Parathyroid adenoma (tissue), 2 donors: ENCODE measurements around the gene CAMKMT.

Experiments
- H2AFZ ChIP-seq: fragments of 300-600 bp; sonication (generic); one replicate; pipeline ENCODE4 v1.7.0; 2017; ENCODE audit warnings: antibody characterized with exemption, mild to moderate bottlenecking
- H3K27ac ChIP-seq: fragments of 300-600 bp; sonication (generic); one replicate; pipeline ENCODE4 v1.7.0; 2017
- H3K27me3 ChIP-seq: fragments of 300-600 bp; sonication (generic); one replicate; pipeline ENCODE4 v1.7.0; 2017; ENCODE audit warnings: low read length; ENCODE audit not compliant: control insufficient read depth, insufficient read depth
- H3K36me3 ChIP-seq: fragments of 300-600 bp; sonication (generic); one replicate; pipeline ENCODE4 v1.7.0; 2017; ENCODE audit warnings: low read length; ENCODE audit not compliant: control insufficient read depth, insufficient read depth
- H3K4me1 ChIP-seq: fragments of 300-600 bp; sonication (generic); one replicate; pipeline ENCODE4 v1.7.0; 2017; ENCODE audit warnings: control low read depth
- H3K4me2 ChIP-seq: fragments of 300-600 bp; sonication (generic); one replicate; pipeline ENCODE4 v1.7.0; 2017; ENCODE audit warnings: low read length
- H3K4me3 ChIP-seq: fragments of 300-600 bp; sonication (generic); one replicate; pipeline ENCODE4 v1.7.0; 2017; ENCODE audit warnings: low read depth, low read length
- H3K79me2 ChIP-seq: fragments of 300-600 bp; sonication (generic); one replicate; pipeline ENCODE4 v1.7.0; 2017; ENCODE audit warnings: control low read depth
- H3K9ac ChIP-seq: fragments of 300-600 bp; sonication (generic); one replicate; pipeline ENCODE4 v1.7.0; 2017; ENCODE audit warnings: mild to moderate bottlenecking
- H3K9me3 ChIP-seq: fragments of 300-600 bp; sonication (generic); one replicate; pipeline ENCODE4 v1.7.0; 2017; ENCODE audit warnings: low read length; ENCODE audit not compliant: control insufficient read depth
- CTCF ChIP-seq: fragments of 300-600 bp; sonication (generic); IDR thresholded peaks from one replicate; pipeline ENCODE4 v1.7.0; 2017; ENCODE audit warnings: antibody characterized with exemption, mild to moderate bottlenecking
- donor health status: primary hyperparathyroidism.

Gene CAMKMT

DNA sequence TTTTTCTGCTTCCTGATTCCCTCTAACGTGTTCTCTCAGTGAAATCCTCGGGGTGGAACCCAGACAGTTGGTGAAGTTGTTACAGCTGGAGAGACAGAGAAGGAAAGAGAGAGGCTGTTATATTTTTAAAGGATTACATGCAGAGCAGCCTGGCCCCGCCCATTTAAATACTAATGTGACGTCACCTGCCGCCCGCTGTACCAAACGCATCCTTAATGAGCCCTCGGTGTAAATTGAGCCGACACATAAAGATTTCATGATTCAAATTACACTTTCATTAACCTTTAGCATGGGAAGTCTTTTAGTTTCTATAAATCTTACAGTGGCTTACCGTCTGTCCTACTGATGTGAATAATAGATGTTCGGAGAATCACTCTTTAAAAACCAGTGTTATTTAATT is 415.8 kb downstream of the CAMKMT start:
- no peaks in the 10 kb centered on the region for H3K9me3 ChIP-seq
- H3K4me1 ChIP-seq = peaks cover 3% of the 10 kb centered on the region
- no peak overlapping the region for H3K4me3 ChIP-seq
- no peaks in the 10 kb centered on the region for H3K79me2 ChIP-seq
- TF ChIP-seq CTCF = no peak
- no peak overlapping the region for H3K9ac ChIP-seq
- H3K27me3 ChIP-seq = no peaks in the 10 kb centered on the region
- H3K27ac ChIP-seq = no peak overlapping the region
- H3K36me3 ChIP-seq = no peaks in the 10 kb centered on the region
- H3K4me2 ChIP-seq = no peak overlapping the region
- H2AFZ ChIP-seq = no peak overlapping the region

- no peaks in the 10 kb centered on the region for H3K27me3 ChIP-seq
Measured at GRCh38 chr2:44778221-44778654, 416.5 kb downstream of the CAMKMT start.

GRCh38 chr2:44778671-44779476 is 417.1 kb downstream of the CAMKMT start:
- Histone ChIP-seq H3K4me3 (no peak overlapping the region), H3K79me2 (no peaks in the 10 kb centered on the region), H3K27me3 (no peaks in the 10 kb centered on the region), H2AFZ (no peak overlapping the region), H3K9ac (no peak overlapping the region), H3K36me3 (no peaks in the 10 kb centered on the region), H3K4me1 (peaks cover 3% of the 10 kb centered on the region), H3K27ac (no peak overlapping the region), H3K4me2 (no peak overlapping the region), H3K9me3 (no peaks in the 10 kb centered on the region)
- no peak for TF ChIP-seq CTCF

More at GRCh38 chr2:44778221-44778654, 416.5 kb downstream of the CAMKMT start:
- no peak overlapping the region for H3K27ac ChIP-seq
- no peaks in the 10 kb centered on the region for H3K79me2 ChIP-seq
- peaks cover 3% of the 10 kb centered on the region for H3K4me1 ChIP-seq
- no peak for TF ChIP-seq CTCF
- H3K9ac ChIP-seq = no peak overlapping the region
- no peaks in the 10 kb centered on the region for H3K36me3 ChIP-seq
- H3K4me2 ChIP-seq = no peak overlapping the region
- H3K9me3 ChIP-seq = no peaks in the 10 kb centered on the region
- H2AFZ ChIP-seq = no peak overlapping the region
- no peak overlapping the region for H3K4me3 ChIP-seq

DNA sequence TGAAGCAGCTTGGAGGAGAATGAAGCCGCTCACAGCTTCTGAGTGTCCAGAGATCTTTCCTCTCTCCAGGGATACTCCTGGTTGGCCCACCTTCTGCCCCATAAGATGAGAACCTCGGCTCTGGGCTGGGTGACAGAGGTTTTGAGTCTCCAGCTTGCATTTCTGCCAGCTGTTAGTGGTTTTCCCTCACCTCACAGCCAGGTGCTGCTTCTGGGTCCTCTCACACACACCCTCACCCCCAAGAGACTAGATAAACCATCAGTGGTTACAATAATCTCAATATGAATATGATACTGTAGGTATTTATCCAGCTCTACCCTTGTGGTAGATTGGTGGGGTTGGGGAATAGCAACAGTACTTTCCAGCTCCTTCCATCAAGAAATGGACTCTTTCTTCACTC is 418.0 kb downstream of the CAMKMT start:
- Histone ChIP-seq H3K36me3 (no peaks in the 10 kb centered on the region), H3K9ac (no peak overlapping the region), H2AFZ (no peak overlapping the region), H3K27me3 (no peaks in the 10 kb centered on the region), H3K4me1 (peaks cover 3% of the 10 kb centered on the region), H3K9me3 (no peaks in the 10 kb centered on the region), H3K4me3 (no peak overlapping the region), H3K4me2 (no peak overlapping the region), H3K79me2 (no peaks in the 10 kb centered on the region), H3K27ac (no peak overlapping the region)
- no peak for TF ChIP-seq CTCF

DNA sequence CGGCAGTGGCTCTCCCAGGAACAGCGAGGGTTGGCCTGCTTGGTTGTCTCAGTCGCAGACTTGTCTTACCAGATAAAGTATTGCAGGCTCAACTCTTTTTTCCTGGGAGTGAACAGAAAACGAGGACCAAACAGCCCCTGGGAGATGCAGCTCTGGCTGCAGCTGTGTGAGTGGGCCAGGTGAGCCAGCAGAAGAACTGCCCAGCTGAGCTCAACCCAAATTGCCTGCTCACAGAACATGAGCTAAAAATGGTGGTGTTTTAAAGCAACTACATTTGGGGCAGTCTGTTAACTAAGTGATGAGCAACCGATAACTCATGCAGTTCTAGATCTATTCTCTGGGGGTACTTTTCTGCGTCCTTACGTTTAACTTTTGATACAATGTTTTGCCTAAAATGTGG is 418.7 kb downstream of the CAMKMT start:
- no peaks in the 10 kb centered on the region for H3K79me2 ChIP-seq
- TF ChIP-seq CTCF = no peak
- H3K27ac ChIP-seq = no peak overlapping the region
- no peaks in the 10 kb centered on the region for H3K27me3 ChIP-seq
- H3K4me2 ChIP-seq = no peak overlapping the region
- no peaks in the 10 kb centered on the region for H3K4me1 ChIP-seq
- no peak overlapping the region for H3K9ac ChIP-seq
- H3K9me3 ChIP-seq = no peaks in the 10 kb centered on the region
- H2AFZ ChIP-seq = no peak overlapping the region
- no peaks in the 10 kb centered on the region for H3K36me3 ChIP-seq
- no peak overlapping the region for H3K4me3 ChIP-seq
